G401 (cell line): Measurements from ENCODE around the gene CCDC141. TPM values are rescaled to one million over a fixed set of nuclear protein-coding genes. Genes with fewer than 3 reads are reported as not detected.
"Not testable (repeated sequence)": the region's sequence is repeated elsewhere in the genome, so short reads cannot be mapped to it uniquely, and the experiment has no call there.

Experiments used
- DNase-seq: peaks from one replicate; pipeline ENCODE4 v3.0.0-alpha.2; 2015; ENCODE audit warnings: low spot score
- in situ Hi-C: cut with HindIII; loops from 2 replicates; pipeline ENCODE4 v1.10.0; 2016; ENCODE audit warnings: low sequenced_read_pairs, mixed read lengths
- total RNA-seq: library from RNA; depleted of rRNA; stranded (reverse); fragments of >200 nt; shearing (Covaris generic); gene quantifications from 2 replicates; pipeline ENCODE4 v1.2.3, GENCODE V29; 2014

The CCDC141 gene
- total RNA-seq, 1 experiment from 2014 or later: 0.20 TPM

GRCh38 chr2:178993788-178994187, 56.1 kb downstream of the CCDC141 start:
- DNase-seq: no peak
- in situ Hi-C loops: no loop called here

- in situ Hi-C loops, DNase-seq: not testable (repeated sequence)
These were observed 57.2 kb downstream of the CCDC141 start for GRCh38 chr2:178992719-178993118.

GRCh38 chr2:178990533-178991241, 59.2 kb downstream of the CCDC141 start:
- no peak for DNase-seq
- in situ Hi-C loops: no loop called here

- in situ Hi-C loops, DNase-seq: not testable (repeated sequence)
These were observed 60.5 kb downstream of the CCDC141 start for GRCh38 chr2:178989424-178989823.

GRCh38 chr2:178982652-178983051, 67.3 kb downstream of the CCDC141 start:
- DNase-seq, in situ Hi-C loops: not testable (repeated sequence)

GRCh38 chr2:178980815-178981214, 69.1 kb downstream of the CCDC141 start:
- in situ Hi-C loops: no loop called here
- DNase-seq: no peak

- in situ Hi-C loops: no loop called here
These were observed 71.3 kb downstream of the CCDC141 start for GRCh38 chr2:178978667-178979066.

GRCh38 chr2:178976351-178976750, 73.6 kb downstream of the CCDC141 start:
- in situ Hi-C loops: no loop called here
- no peak for DNase-seq

More at GRCh38 chr2:178978667-178979066, 71.3 kb downstream of the CCDC141 start:
- no peak for DNase-seq

GRCh38 chr2:178962805-178963433, 87.0 kb downstream of the CCDC141 start:
- no peak for DNase-seq
- in situ Hi-C loops: no loop called here

GRCh38 chr2:178962152-178962551, 87.8 kb downstream of the CCDC141 start:
- DNase-seq: no peak
- in situ Hi-C loops: no loop called here

- no peak for DNase-seq
- in situ Hi-C loops: no loop called here
These were observed 95.9 kb downstream of the CCDC141 start for GRCh38 chr2:178954049-178954448.

GRCh38 chr2:178951266-178952006, 98.5 kb downstream of the CCDC141 start:
- DNase-seq: no peak
- in situ Hi-C loops: no loop called here

GRCh38 chr2:178949584-178949983, 100.4 kb downstream of the CCDC141 start:
- in situ Hi-C loops: no loop called here
- no peak for DNase-seq

GRCh38 chr2:178949151-178949550, 100.8 kb downstream of the CCDC141 start:
- DNase-seq: no peak
- in situ Hi-C loops: no loop called here

- DNase-seq: no peak
- in situ Hi-C loops: no loop called here
These were observed 102.9 kb downstream of the CCDC141 start for GRCh38 chr2:178947006-178947405.

GRCh38 chr2:178946494-178946893, 103.4 kb downstream of the CCDC141 start:
- in situ Hi-C loops: no loop called here
- no peak for DNase-seq

- no peak for DNase-seq
- in situ Hi-C loops: no loop called here
These were observed 106.2 kb downstream of the CCDC141 start for GRCh38 chr2:178943745-178944144.

- DNase-seq: no peak
- in situ Hi-C loops: no loop called here
These were observed 115.4 kb downstream of the CCDC141 start for GRCh38 chr2:178934571-178934970.

GRCh38 chr2:178933493-178933892, 116.4 kb downstream of the CCDC141 start:
- in situ Hi-C loops: no loop called here
- no peak for DNase-seq

GRCh38 chr2:178928077-178928476, 121.9 kb downstream of the CCDC141 start:
- in situ Hi-C loops: no loop called here
- DNase-seq: no peak
